Stomach (tissue), 4 donors: ENCODE data around the gene CFP.

Experiments
- EP300 ChIP-seq: sonication (generic); formaldehyde crosslinking; IDR thresholded peaks from one replicate; pipeline ENCODE4 v1.6.1; 2017; ENCODE audit warnings: antibody characterized with exemption
- POLR2AphosphoS5 ChIP-seq, 3 donors: sonication (generic); formaldehyde crosslinking; IDR thresholded peaks; one replicate each; pipeline ENCODE4 v1.6.1; 2016; ENCODE audit warnings: antibody characterized with exemption in 3 of 3
- TF ChIP-seq, protein P1 (sequence below), 7 experiments: fragments of 450-650 bp in 4 of 7; fragments of 200-600 bp in 3 of 7; sonication (generic) in 3 of 7; IDR thresholded peaks; one replicate each; pipeline ENCODE4 v1.5.1; 2016 to 2019; ENCODE audit warnings: antibody characterized with exemption in 7 of 7, control low read depth in 2 of 7, mild to moderate bottlenecking in 1 of 7

DNA sequence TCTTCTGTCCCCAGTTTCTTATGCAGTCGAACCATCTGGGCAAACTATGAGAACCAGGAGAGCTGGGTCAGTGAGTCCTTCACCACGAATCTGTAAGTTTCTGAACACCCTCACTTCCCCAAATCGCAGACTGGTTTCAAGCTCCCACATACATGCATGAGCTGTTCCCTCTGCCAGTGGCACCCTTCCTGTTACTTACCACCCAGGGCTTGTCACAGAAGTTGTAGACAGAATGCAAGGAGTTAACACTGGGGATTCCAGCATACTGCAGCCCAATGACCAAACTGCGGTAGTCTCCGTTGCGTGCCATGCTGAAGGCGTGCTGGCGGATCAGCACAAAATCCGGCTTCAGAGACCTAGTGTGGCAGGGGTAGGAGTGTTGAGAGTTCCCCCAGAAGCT lies 24.7 kb downstream of the CFP start:
- TF ChIP-seq, protein P1, sequence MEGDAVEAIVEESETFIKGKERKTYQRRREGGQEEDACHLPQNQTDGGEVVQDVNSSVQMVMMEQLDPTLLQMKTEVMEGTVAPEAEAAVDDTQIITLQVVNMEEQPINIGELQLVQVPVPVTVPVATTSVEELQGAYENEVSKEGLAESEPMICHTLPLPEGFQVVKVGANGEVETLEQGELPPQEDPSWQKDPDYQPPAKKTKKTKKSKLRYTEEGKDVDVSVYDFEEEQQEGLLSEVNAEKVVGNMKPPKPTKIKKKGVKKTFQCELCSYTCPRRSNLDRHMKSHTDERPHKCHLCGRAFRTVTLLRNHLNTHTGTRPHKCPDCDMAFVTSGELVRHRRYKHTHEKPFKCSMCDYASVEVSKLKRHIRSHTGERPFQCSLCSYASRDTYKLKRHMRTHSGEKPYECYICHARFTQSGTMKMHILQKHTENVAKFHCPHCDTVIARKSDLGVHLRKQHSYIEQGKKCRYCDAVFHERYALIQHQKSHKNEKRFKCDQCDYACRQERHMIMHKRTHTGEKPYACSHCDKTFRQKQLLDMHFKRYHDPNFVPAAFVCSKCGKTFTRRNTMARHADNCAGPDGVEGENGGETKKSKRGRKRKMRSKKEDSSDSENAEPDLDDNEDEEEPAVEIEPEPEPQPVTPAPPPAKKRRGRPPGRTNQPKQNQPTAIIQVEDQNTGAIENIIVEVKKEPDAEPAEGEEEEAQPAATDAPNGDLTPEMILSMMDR (IDR thresholded peaks at IDR 0.05), result no peak
- TF ChIP-seq POLR2AphosphoS5 (IDR thresholded peaks at IDR 0.05) (no peak), EP300 (no peak)
